Erythroblast (primary cell): ENCODE results near the gene UPK1A.
"Not testable (repeated sequence)": the region's sequence is repeated elsewhere in the genome, so short reads cannot be mapped to it uniquely, and the experiment has no call there.

ENCODE experiments used
- GATA1 ChIP-seq: IDR thresholded peaks from 2 replicates; pipeline ENCODE4 v1.6.1; 2011; ENCODE audit warnings: low read depth, mild to moderate bottlenecking, control low read depth, low read length, moderate library complexity
- POLR2A ChIP-seq: IDR thresholded peaks from 2 replicates; pipeline ENCODE4 v1.6.1; 2011; ENCODE audit warnings: mild to moderate bottlenecking, low read length

- not testable (repeated sequence) for TF ChIP-seq POLR2A, GATA1
Observed at GRCh38 chr19:35654828-35655227, 11.5 kb upstream of the UPK1A start.
